Measurements from ENCODE around the gene ATP13A1.
"Not testable (repeated sequence)": the region's sequence is repeated elsewhere in the genome, so short reads cannot be mapped to it uniquely, and the experiment has no call there.

ATP13A1 gene

DNA sequence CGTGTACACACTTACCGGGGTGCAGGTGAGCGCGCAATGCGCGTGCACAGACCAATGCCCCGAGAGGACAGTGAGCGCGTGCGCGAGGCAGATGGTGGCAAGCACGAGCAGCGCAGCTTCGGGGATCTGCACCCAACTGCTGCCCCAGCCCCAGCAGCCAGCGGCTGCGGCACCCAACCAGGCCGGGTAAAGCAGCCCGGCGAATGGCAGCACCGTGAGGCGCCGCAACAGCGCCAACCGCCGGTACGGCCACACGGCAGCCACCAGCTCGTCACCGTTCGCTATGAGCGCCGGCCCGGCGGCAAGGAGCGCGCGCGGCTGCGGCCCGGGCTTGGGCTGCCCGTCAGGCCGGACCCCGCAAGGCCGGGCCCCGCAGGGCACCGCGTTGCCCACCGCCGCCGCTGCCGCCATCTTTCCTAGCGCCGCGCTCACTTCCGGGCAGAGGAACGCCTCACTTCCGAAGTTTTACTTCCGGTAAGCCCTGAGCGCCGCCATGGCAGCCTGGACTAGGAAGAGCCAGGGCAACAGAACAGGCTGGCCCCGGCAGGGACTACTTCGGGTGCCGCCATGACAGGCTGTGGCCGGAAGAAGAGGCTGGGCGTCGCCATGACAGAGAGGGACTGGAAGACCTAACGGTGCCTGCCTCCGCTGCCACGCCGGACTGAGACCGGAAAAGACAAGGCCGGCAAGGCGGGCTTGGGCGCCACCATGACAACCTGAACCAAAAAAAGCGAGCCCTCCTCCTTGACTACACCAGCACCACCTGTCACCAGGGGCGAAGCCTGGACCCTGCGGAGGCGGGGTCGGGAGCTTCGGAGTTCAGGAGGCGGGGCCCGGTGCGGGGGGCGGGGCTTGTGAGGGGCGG is at the start of gene ATP13A1:
TSS of gene ATP13A1 (minus strand) at position 421 of the 865 bp plus-strand sequence. CDS start at position 411, 10 bp downstream.
- DNase-seq (ENCODE audit: low spot score), result peak; percentile 97

DNA sequence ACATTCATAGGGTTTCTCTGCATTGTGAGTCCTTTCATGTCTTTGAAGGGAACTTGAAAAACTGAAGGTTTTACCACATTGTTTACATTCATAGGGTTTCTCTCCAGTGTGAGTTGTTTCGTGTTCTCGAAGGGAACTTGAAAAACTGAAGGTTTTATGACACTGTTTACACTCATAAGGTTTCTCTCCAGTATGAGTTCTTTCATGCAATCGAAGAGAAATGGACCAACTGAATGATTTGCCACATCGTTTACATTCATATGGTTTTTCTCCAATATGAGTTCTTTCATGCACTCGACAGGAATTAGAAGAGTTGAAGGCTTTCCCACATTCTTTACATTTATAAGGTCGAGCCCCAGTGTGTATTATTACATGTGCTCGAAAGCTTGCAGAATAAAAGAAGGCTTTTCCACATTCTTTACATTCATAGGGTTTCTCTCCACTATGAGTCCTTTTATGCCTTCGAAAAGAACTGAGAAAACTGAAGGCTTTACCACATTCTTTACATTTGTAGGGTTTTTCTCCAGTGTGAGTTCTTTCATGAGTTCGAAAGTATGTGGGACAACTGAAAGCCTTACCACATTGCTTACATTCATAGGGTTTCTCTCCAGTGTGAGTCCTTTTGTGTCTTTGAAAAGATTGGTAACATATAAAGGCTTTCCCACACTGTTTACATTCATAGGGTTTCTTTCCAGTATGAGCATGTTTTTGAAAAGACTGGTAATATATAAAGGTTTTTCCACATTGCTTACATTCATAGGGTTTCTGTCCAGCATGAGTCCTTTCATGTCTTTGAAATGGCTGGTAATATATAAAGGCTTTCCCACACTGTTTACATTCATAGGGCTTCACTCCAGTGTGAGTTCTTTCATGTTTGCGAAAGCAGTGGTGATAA is 48.7 kb upstream of the ATP13A1 start:
- DNase-seq (ENCODE audit: low spot score), result no peak

DNA sequence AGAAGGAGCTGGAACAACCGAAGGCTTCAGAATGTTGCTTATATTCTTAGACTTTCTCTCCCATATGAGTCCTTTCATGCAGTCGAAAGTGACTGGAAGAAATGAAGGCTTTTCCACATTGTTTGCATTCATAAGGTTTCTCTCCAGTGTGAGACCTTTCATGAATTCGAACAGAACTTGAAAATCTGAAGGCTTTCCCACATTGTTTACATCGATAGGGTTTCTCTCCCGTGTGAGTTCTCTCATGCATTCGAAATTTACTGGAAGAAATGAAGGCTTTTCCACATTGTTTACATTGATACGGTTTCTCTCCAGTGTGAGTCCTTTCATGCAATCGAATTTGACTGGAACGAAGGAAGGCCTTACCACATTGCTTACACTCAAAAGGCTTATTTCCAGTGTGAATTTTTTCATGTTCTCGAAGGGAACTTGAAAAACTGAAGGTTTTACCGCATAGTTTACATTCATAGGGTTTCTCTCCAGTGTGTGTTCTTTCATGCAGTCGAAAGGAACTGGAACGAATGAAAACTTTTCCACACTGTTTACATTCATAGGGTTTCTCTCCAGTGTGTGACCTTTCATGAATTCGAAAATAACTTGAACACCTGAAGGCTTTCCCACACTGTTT is 47.9 kb upstream of the ATP13A1 start:
- no peak for DNase-seq (ENCODE audit: low spot score)

DNA sequence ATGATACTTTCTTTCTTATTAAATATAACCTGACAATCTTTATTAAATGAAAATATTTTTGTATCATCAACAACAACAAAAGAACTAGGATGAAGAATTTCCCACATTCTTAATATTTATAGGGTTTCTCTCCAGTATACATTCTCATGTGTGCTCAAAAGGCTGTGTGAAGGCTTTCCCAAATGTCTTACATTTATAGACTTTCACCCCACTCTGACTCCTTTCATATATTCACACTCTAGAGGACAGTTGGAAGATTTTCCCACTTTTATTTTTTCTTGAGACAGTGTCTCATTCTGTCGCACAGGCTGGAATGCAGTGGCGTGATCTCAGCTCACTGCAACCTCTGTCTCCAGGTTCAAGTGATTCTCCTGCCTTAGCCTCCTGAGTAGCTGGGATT is 47.0 kb upstream of the ATP13A1 start:
- DNase-seq (ENCODE audit: low spot score), result no peak

DNA sequence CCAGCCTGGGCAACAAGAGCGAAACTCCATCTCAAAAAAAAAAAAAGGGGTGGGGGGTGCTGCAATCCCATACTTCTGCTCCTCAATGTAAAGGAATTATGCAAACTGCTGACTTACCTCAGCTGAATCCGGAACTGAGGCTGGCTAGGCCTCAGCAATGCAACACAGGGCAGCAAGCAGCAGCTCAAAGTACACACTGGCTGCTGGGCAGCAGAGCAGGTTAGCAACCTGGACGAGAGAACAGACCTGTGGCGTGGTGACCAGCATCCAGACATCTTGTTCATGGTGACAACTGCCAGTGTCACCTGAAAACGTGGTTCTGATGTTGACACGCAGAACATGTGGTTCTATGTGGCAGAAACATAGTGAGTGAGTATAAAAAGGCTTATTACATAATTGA is 41.4 kb upstream of the ATP13A1 start:
- no peak for DNase-seq (ENCODE audit: low spot score)

DNA sequence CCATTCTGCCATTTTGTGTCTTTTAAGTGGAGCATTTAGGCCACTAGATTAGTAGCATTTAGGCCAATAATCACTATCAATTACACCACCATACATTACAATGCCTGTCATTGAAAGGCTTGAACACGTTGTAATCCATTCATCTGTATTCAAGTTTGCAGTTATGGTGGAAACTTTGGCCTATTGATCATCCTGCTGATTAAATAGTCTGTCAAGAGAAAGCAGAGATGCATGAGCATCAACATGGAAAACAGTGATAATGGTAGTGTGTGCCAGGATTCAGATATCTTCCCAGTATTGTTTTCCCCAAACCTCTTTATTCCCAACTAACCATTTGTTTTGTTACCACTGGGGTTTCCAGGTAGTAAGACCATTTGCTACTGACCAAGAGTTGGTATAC is 37.0 kb upstream of the ATP13A1 start:
- DNase-seq (ENCODE audit: low spot score), result not testable (repeated sequence)

DNA sequence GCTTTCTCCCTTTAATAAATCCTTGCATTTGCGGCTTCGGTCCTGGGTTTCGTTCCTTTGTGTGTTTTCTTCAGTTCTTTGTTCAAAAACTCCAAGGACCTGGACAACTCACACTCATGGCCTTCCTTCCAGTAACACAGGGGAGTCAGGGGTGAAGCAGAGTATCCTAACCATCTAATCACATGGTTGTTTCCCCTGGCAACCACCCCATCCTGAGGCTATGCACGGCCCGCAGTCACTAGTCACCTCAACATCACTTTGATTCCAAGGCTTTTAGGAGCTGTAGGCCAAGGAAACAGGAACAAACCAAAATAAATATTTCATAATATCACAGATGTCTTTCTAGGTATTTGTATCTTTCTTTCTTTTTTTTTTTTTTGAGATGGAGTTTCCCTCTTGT is 34.1 kb upstream of the ATP13A1 start:
- DNase-seq (ENCODE audit: low spot score), result no peak

DNA sequence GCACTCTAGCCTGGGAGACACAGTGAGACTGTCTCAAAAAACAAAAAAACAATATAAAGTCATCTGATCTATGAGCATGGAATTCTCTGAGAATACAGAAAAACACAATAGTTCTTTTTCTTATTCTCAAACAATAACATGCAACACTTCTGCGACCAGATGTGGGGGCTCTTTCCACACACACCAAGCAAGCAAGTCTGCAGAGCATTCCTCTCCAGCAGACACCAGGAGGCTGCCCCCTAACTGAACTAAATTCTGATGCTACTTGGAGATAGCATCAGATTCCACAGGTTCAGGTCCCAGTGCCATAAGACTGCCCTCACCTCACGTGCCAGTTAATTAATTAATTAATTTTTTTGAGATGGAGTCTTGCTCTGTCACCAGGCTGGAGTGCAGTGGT is 32.9 kb upstream of the ATP13A1 start:
- no peak for DNase-seq (ENCODE audit: low spot score)

DNA sequence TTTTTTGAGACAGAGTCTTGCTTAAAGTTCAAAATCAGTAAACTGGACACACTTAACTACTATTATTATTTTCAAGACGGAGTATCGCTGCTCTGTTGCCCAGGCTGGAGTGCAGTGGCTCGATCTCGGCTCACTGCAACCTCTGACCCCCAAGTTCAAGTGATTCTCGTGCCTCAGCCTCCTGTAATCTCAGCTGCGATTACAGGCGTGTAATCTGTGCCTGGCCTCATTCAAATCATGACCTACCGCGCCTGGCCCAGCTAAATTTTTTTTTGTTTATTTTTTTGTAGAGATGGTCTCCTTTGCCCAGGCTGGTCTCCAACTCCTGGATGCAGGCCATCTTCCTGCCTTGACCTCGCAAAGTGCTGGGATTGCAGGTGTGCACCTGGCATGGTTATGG is 28.2 kb upstream of the ATP13A1 start:
- DNase-seq (ENCODE audit: low spot score), result no peak

DNA sequence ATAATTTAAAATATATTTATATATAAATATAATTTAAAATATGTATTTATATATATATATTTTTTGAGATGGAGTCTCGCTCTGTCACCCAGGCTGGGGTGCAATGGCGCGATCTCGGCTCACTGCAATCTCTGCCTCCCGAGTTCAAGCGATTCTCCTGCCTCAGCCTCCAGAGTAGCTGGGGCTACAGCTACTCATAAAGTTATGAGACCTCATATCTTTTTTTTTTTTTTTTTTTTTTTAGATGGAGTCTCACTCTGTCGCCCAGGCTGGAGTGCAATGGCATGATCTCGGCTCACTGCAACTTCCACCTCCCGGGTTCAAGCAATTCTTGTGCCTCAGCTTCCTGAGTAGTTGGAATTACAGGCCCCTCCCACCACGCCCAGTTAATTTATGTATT is 25.5 kb upstream of the ATP13A1 start:
- not testable (repeated sequence) for DNase-seq (ENCODE audit: low spot score)

DNA sequence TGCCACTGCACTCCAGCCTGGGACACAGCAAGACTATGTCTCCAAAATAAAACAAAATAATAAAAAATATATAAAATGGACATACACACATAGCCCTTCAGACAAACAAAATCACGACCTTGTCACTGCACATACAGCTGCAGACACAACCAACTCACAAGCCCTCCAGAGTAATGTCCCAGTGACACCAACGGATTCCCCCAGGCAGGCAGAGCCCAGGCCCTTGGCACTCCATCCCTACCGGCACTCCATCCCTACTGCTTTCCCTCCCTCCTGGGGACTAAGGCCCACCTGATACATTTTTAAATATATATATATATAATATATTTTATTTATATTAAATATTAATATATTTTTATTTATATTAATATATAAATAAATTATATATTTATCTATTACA is 23.6 kb upstream of the ATP13A1 start:
- no peak for DNase-seq (ENCODE audit: low spot score)

DNA sequence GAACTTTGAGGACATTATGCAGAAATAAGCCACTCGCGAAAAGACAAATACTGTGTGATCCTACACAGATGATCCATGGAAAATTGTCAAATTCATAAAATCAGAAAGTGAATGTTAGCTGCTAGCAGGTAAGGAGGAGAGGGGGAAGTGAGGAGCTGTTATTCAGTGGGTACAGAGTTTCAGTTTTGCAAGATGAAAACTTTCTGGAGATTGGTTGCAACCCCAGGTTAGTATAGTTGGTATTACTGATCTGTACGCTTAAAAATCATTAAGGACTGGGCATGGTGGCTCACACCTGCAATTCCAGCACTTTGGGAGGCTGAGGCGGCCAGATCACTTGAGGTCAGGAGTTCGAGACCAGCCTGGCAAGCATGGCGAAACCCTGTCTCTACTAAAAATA is 23.1 kb upstream of the ATP13A1 start:
- DNase-seq (ENCODE audit: low spot score), result no peak

DNA sequence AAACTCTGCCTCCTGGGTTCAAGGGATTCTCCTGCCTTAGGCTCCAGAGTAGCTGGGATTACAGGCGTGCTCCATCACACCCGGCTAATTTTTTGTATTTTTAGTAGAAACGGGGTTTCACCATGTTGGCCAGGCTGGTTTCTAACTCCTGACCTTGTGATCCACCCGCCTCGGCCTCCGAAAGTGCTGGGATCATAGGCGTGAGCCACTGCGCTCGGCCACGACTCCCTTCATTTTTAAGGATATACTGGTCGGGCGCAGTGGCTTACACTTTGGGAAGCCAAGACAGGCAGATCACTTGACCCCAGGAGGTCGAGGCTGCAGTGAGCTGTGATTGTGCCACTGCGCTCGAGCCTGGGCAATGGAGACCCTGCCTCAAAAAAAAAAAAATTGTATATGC is 22.6 kb upstream of the ATP13A1 start:
- not testable (repeated sequence) for DNase-seq (ENCODE audit: low spot score)

DNA sequence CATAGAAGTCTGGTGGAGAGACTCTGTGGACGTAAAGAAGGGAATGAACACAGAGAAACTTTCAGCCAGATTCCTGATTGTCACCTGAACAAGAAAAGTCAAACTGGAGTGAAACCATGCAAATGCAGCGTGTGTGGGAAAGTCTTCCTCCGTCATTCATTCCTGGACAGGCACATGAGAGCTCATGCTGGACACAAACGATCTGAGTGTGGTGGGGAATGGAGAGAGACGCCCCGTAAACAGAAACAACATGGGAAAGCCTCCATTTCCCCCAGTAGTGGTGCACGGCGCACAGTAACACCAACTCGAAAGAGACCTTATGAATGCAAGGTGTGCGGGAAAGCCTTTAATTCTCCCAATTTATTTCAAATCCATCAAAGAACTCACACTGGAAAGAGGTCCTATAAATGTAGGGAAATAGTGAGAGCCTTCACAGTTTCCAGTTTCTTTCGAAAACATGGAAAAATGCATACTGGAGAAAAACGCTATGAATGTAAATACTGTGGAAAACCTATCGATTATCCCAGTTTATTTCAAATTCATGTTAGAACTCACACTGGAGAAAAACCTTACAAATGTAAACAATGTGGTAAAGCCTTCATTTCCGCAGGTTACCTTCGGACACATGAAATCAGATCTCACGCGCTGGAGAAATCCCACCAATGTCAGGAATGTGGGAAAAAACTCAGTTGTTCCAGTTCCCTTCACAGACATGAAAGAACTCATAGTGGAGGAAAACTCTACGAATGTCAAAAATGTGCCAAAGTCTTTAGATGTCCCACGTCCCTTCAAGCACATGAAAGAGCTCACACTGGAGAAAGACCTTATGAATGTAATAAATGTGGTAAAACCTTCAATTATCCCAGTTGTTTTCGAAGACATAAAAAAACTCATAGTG is 15.9 kb upstream of the ATP13A1 start:
- DNase-seq (ENCODE audit: low spot score), result no peak

DNA sequence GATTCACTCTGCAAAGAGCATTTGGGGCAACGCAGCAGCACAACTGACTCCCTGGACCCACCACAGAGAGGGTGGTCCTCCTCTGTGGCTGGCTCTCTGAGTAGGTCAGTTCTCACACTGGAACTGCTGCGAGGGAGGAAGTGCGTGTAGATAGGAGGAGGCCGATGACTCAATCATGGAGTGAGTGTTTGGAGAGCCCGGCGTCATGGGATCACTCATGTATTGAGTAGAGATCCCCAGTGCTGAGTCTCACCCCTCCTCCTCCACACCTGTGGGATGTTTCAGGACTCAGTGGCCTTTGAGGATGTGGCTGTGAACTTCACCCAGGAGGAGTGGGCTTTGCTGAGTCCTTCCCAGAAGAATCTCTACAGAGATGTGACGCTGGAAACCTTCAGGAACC is 14.1 kb upstream of the ATP13A1 start:
- no peak for DNase-seq (ENCODE audit: low spot score)

DNA sequence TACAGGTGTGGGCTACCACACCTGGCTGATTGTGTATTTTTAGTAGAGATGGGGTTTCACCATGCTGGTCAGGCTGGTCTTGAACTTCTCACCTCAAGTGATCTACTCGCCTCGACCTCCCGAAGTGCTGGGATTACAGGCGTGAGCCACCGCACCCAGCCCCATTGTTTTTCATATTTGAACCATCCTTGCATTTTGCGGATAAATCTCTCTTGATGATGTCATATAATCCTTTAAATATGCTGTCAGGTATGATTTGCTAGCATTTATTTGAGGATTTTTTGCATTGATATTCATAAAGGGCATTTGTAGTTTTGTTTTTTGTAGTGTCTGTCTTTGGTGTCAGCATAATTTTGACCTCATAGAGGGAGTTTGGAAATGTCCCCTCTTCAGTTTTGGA is 10.8 kb upstream of the ATP13A1 start:
- DNase-seq (ENCODE audit: low spot score), result no peak

DNA sequence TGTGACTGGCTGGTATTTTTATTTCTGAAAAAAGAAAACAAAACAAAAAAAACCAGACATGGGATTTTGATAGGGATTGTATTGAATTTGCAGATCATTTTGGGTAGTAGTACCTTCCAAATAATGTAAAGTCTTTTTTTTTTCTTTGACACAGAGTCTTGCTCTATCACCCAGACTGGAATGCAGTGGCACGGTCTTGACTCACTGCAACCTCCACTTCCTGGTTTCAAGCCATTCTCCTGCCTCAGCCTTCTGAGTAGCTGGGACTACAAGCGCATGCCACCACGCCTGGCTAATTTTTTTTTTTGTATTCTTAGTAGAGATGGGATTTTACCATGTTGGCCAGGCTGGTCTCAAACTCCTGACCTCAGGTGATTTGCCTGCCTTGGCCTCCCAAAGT is 9.3 kb upstream of the ATP13A1 start:
- DNase-seq (ENCODE audit: low spot score), result no peak

DNA sequence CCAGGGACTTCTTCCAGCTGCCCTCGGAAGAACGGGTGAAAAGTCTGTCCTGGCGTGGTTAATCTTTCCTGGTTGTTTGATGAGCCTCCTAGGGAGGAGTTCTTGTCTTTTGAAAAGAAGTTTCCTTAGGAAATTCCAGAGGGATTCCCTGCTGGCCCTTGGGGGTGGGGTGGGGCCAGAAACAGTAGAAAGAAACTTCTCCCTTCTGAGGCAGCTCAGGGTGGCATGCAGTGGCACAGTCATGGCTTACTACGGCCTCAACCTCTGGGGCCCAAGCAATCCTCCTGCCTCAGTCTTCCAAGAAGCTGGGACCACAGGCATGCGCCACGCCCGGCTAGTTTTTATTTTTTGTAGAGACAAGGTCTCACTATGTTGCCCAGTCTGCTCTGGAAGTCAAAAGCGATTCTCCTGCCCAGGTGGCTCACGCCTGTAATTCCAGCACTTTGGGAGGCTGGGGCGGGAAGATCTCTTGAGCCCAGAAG is 6.6 kb upstream of the ATP13A1 start:
- DNase-seq (ENCODE audit: low spot score), result no peak

DNA sequence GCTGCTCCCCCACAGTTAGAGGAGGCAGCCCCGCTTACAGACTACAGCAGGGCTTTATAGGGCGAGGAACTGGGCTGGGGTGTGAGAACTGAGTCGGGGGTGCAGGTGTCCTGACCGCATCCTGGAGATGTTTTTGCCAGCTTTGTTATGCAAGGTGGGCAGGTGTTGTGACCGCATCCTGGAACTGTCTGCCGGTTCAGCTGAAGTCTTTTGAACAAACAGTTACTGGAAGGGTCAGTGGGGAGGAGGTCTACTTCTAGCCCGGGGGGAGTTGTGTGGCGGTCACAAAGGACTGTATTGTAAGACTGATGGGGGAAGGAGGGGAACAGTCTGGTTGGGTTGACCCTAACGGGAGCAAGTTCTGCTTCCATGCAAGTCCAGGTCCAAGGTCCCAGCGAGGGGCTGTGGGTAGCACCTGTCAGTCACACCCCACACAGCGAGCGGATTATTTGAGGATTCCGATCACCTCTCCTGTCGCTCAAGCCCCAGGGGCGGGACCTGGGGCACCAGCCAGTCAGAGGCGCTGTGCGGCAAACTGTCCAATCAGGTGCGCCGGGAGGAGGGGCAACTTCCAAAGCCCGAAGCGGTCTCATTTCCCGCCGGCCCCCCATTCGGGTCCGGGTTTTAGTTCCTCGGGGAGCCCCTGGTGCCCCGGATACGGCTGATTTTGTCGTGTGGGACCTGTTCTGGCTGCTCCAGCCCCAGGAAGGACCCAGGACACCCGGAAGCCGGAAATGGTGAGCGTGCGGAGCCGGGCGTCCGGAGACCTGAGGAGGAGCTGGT is 4.9 kb upstream of the ATP13A1 start, which contains the start of gene ZNF101:
TSS of gene ZNF101 (plus strand) at position 610 of the 783 bp plus-strand sequence. CDS start at position 735, 125 bp downstream.
- DNase-seq (ENCODE audit: low spot score), result peak; percentile 98

DNA sequence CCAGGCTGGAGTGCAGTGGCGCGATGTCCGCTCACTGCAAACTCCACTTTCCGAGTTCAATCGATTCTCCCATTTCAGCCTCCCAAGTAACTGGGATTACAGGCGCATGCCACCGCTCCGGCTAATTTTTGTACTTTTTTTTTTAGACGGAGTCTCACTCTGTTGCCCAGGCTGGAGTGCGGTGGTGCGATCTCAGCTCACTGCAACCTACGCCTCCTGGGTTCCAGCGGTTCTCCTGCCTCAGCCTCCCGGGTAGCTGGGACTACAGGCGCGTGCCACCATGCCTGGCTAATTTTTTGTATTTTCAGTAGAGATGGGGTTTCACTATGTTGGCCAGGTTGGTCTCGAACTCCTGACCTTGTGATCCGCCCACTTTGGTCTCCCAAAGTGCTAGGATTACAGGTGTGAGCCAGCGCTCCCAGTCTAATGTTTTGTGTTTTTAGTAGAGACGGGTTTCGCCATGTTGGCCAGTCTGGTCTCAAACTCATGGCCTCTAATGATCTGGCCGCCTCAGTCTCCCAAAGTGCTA is 2.0 kb upstream of the ATP13A1 start:
- DNase-seq (ENCODE audit: low spot score), result not testable (repeated sequence)

Data from NAMALWA (cell line).